ENCODE measurements around the gene REEP1. TPM values are rescaled to one million over a fixed set of nuclear protein-coding genes. Genes with fewer than 3 reads are reported as not detected.

Gene REEP1
- total and polyA plus RNA-seq, 9 of the 15 experiments (the other 6 are each of a cell fraction or from before 2014, with no cell fraction given) = 0.11 to 0.67 (median 0.13) TPM

DNA sequence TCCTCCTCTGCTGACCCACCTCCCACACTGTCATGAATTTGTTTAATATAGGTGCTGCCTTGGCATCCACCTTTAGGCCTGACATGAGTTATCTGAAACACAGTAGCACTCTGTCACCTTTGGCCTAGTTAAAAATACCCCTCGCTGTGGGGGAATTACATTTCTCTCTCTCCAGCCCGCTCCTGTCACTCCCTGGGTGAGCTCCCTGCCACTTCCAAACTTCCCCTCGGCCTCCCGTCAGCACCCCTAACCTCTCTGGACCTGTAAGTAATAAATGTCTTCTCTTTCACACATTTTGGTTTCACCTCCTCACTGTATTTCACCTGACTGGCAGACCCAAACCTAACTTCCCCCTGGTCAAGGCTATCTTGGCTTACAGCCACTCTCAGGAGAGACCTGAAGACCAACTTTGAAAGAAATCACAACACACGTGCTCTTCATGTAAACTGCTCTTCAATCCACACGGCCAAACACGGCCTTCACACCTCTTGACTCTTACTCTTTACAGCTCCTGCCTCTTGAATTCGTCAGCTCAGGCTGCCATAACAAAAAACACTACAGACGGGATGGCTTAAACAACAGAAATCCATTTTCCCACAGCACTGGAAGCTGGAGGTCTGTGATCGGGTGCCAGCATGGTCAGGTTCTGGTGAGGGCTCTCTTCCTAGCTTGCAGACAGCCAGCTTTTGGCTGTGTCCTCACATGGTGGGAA is 28.3 kb downstream of the REEP1 start:
- WGBS (ENCODE audit: insufficient coverage, low coverage, missing lambda C conversion rate) = 6% methylated on average over 10 of the region's 10 CpGs
- H3K36me3 ChIP-seq (ENCODE audit: control insufficient read depth, insufficient read depth, low read length) = no peaks in the 10 kb centered on the region
- no peaks in the 10 kb centered on the region for H3K79me2 ChIP-seq (ENCODE audit: control insufficient read depth, insufficient read depth, low read length)
- no peaks in the 10 kb centered on the region for H3K9me3 ChIP-seq (replicated peaks; ENCODE audit: control insufficient read depth, insufficient read depth, low read depth, low read length)
- ATAC-seq = no peak
- ChIA-PET CTCF (ENCODE audit: low intra/inter-chr PET ratio) (no interaction called here), POLR2A (interaction anchor here (0.6 to 0.8 kb wide), 2 partner anchors 32 to 61 kb away, joined by 3 to 5 read pairs; no protein-coding TSS in a partner anchor)
- H4K20me1 ChIP-seq (replicated peaks; ENCODE audit: control insufficient read depth, insufficient read depth, low read length) = no peaks in the 10 kb centered on the region
- no TSS peak for BruUV-seq (replicated peaks)
- intact Hi-C loops (cut with micrococcal nuclease) (no loop called here), in situ Hi-C loops (cut with MboI) (no loop called here)
- H2AFZ ChIP-seq (ENCODE audit: low read depth, low read length) = no peak overlapping the region
- no peaks in the 10 kb centered on the region for H3K4me1 ChIP-seq (replicated peaks in 1 of 2; ENCODE audit: control insufficient read depth in 2 of 2, insufficient read depth in 2 of 2, low read length in 2 of 2)
- H3K4me2 ChIP-seq (ENCODE audit: insufficient read depth, low read length) = no peak overlapping the region
- H3K9ac ChIP-seq (ENCODE audit: insufficient read depth in 1 of 2, low read depth in 2 of 2, low read length in 2 of 2) = no peak overlapping the region
- H3K27ac ChIP-seq (ENCODE audit: extremely low read depth, low read depth, low read length) = no peak overlapping the region
- TF ChIP-seq SNIP1 (IDR thresholded peaks at IDR 0.05; ENCODE audit: low read depth) (no peak), ZNF57 (CRISPR knock-in tag; IDR thresholded peaks at IDR 0.05) (no peak), L3MBTL2 (IDR thresholded peaks at IDR 0.05) (0 out of 2 replicates have a peak, but pooled peaks have one; percentile 20), NCOA6 (IDR thresholded peaks at IDR 0.05) (no peak)
- TF ChIP-seq, protein P1, sequence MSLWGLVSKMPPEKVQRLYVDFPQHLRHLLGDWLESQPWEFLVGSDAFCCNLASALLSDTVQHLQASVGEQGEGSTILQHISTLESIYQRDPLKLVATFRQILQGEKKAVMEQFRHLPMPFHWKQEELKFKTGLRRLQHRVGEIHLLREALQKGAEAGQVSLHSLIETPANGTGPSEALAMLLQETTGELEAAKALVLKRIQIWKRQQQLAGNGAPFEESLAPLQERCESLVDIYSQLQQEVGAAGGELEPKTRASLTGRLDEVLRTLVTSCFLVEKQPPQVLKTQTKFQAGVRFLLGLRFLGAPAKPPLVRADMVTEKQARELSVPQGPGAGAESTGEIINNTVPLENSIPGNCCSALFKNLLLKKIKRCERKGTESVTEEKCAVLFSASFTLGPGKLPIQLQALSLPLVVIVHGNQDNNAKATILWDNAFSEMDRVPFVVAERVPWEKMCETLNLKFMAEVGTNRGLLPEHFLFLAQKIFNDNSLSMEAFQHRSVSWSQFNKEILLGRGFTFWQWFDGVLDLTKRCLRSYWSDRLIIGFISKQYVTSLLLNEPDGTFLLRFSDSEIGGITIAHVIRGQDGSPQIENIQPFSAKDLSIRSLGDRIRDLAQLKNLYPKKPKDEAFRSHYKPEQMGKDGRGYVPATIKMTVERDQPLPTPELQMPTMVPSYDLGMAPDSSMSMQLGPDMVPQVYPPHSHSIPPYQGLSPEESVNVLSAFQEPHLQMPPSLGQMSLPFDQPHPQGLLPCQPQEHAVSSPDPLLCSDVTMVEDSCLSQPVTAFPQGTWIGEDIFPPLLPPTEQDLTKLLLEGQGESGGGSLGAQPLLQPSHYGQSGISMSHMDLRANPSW (CRISPR knock-in tag; IDR thresholded peaks at IDR 0.05) = no peak
- no peak overlapping the region for H3K4me3 ChIP-seq
- FAIRE-seq = no peak
- DNase-seq (ENCODE audit: extremely low read depth in 1 of 4, low spot score in 3 of 4) = no peak
- H3K27me3 ChIP-seq (ENCODE audit: control insufficient read depth in 2 of 2, insufficient read depth in 2 of 2, low read length in 2 of 2) = peaks cover 14 to 64% of the 10 kb centered on the region in 2 experiments; a peak in 4 of 5 replicates
- no peaks in the 10 kb centered on the region for H3K9me1 ChIP-seq (ENCODE audit: control insufficient read depth, insufficient read depth, low read length)
